Upper lobe of left lung (tissue), 6 donors: ENCODE measurements around the gene HELZ2. TPM values are rescaled to one million over a fixed set of nuclear protein-coding genes. Genes with fewer than 3 reads are reported as not detected.
"Not testable (repeated sequence)": the region's sequence is repeated elsewhere in the genome, so short reads cannot be mapped to it uniquely, and the experiment has no call there.

Experiments
- ATAC-seq, 2 donors: fragments of 200-7000 bp; cut with Tn5 transposase; one replicate each; pipeline ENCODE4 v1.9.1; 2022; ENCODE audit warnings: mild to moderate bottlenecking in 2 of 2, moderate library complexity in 2 of 2; ENCODE audit not compliant: low FRiP score in 2 of 2
- DNase-seq, 2 donors: peaks; one replicate each; pipeline ENCODE4 v3.0.0-alpha.2; 2019 to 2020
- H3K27ac ChIP-seq, 4 donors: fragments of 200-600 bp; sonication (generic); one replicate each; pipeline ENCODE4 v1.5.1; 2016 to 2019
- H3K27me3 ChIP-seq, 4 donors: fragments of 200-600 bp; sonication (generic); one replicate each; pipeline ENCODE4 v1.5.1; 2017 to 2019
- H3K36me3 ChIP-seq, 4 donors: fragments of 200-600 bp; sonication (generic); one replicate each; pipeline ENCODE4 v1.5.1; 2016 to 2019
- H3K4me1 ChIP-seq, 4 donors: fragments of 200-600 bp; sonication (generic); one replicate each; pipeline ENCODE4 v1.5.1; 2018 to 2019
- H3K4me3 ChIP-seq, 4 donors: fragments of 200-600 bp; sonication (generic); one replicate each; pipeline ENCODE4 v1.5.1; 2017 to 2019; ENCODE audit warnings: mild to moderate bottlenecking in 2 of 4, moderate library complexity in 1 of 4
- H3K9me3 ChIP-seq, 4 donors: fragments of 200-600 bp; sonication (generic); one replicate each; pipeline ENCODE4 v1.5.1; 2018 to 2019
- EP300 ChIP-seq, 4 donors: sonication (generic); formaldehyde crosslinking; IDR thresholded peaks; one replicate each; pipeline ENCODE4 v1.5.1; 2017; ENCODE audit warnings: antibody characterized with exemption in 4 of 4, control low read depth in 2 of 4
- POLR2A ChIP-seq, 4 donors: fragments of 450-650 bp; IDR thresholded peaks; one replicate each; pipeline ENCODE4 v1.5.1; 2016 to 2017; ENCODE audit warnings: antibody characterized with exemption in 4 of 4, mild to moderate bottlenecking in 2 of 4
- POLR2AphosphoS5 ChIP-seq, 2 donors: sonication (generic); formaldehyde crosslinking; IDR thresholded peaks; one replicate each; pipeline ENCODE4 v1.5.1; 2017; ENCODE audit warnings: antibody characterized with exemption in 2 of 2
- WGBS, 2 donors: methylation state at CpG; one replicate each; pipeline ENCODE4 v1.1.5; 2017 to 2018; 5-methylcytosine and 5-hydroxymethylcytosine counted together
- total RNA-seq, 6 donors: library from RNA; depleted of rRNA in 4 of 6; stranded (reverse); fragments of >200 nt in 4 of 6; gene quantifications; one replicate each; pipeline versions ENCODE4 v1.1.0 to v1.2.1, GENCODE V29; 2016 to 2021
- TF ChIP-seq, protein P1 (sequence below), 6 experiments: fragments of 450-650 bp in 4 of 6; fragments of 200-600 bp in 2 of 6; sonication (generic) in 2 of 6; IDR thresholded peaks; one replicate each; pipeline ENCODE4 v1.5.1; 2016 to 2019; ENCODE audit warnings: antibody characterized with exemption in 6 of 6
- donor health status: DM: no; HTN: no; CAD: no; lungs with moderate emphysema.
- donor health status: DM: no; HTN: yes; CAD: no; lungs with severe emphysema.

HELZ2 gene
- total RNA-seq, 6 donors from 2014 or later = 40.1 to 102 (median 56.6) TPM

DNA sequence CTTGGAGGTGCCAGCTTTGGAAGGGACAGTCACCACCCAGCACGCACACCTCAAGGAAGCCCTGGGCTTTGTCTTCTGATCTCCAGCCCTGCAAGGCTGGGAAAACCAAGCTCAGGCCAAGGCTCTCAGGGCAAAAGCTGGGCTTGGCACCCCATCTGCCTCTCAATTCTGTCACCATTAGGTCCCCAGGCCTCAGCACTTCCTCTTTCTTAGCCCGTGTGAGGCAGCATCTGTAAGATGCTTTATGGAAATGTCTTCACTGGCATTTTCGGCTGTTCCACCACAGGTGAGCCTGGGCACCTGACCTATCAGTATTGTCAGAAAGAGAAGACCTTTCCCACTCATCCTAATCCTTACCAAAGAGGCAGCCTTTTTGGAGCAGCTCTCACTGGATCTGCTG, 28.3 kb upstream of the HELZ2 start:
- H3K4me3 ChIP-seq = no peak overlapping the region
- WGBS, 2 donors = 85 to 92% methylated on average over 3 of the region's 3 CpGs
- TF ChIP-seq POLR2A (IDR thresholded peaks at IDR 0.05) (no peak), EP300 (IDR thresholded peaks at IDR 0.05) (no peak), POLR2AphosphoS5 (IDR thresholded peaks at IDR 0.05) (no peak)
- DNase-seq (no peak), ATAC-seq (no peak)
- no peaks in the 10 kb centered on the region for H3K27me3 ChIP-seq
- H3K4me1 ChIP-seq = peaks cover 0 to 7% (median 2%) of the 10 kb centered on the region in 4 donors
- H3K36me3 ChIP-seq = peaks cover 7 to 71% (median 38%) of the 10 kb centered on the region in 4 donors
- no peak overlapping the region for H3K27ac ChIP-seq
- H3K9me3 ChIP-seq = no peaks in the 10 kb centered on the region

DNA sequence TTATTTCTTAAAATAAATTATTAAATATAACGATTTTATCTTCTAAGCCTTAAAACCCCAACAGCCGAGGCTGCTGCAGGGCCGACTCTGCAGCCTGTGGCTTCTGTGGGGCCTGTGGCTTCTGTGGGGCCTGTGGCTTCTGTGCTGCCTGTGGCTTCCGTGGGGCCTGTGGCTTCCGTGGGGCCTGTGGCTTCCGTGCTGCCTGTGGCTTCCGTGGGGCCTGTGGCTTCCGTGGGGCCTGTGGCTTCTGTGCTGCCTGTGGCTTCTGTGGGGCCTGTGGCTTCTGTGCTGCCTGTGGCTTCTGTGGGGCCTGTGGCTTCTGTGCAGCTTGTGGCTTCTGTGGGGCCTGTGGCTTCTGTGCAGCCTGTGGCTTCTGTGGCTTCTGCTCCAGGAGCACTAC, 27.6 kb upstream of the HELZ2 start:
- not testable (repeated sequence) for H3K27ac ChIP-seq, H3K9me3 ChIP-seq, H3K4me3 ChIP-seq, ATAC-seq, H3K4me1 ChIP-seq, DNase-seq, H3K27me3 ChIP-seq
- WGBS, 2 donors = 65 to 74% methylated on average over 6 to 8 of the region's 8 CpGs
- H3K36me3 ChIP-seq = peaks cover 7 to 75% (median 39%) of the 10 kb centered on the region in 4 donors

DNA sequence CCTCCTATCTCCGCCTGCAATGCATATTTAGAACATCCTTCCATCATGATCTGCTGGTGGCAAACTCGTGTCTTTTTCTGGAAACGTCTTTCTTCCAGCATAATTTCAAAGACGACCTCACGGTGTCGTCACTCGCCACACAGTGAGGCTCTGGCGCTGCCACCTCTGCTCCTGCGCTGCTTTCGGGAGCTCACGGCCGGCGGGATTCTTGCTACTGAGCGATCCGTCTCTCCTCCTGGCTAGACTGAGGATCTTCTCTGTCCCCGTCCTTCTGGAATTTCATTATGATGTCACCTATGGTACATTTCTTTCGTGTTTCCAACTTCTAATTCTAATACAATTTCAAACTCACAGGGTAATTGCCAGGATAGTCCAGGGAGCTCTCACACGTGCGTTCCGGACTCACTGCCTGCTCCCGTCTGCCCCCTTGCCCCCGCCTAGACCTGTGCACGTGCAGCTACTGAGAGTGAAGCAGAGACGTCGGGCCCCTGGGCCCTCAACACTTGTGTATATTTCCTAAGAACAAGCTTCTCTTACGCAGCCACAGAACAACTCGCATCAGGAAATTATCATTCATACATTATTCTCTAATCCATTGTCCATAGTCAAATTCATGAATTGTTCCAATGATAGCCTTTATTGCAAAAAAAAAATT, 25.5 kb upstream of the HELZ2 start:
- TF ChIP-seq EP300 (IDR thresholded peaks at IDR 0.05) (no peak), POLR2AphosphoS5 (IDR thresholded peaks at IDR 0.05) (no peak), POLR2A (IDR thresholded peaks at IDR 0.05) (no peak)
- TF ChIP-seq, protein P1, sequence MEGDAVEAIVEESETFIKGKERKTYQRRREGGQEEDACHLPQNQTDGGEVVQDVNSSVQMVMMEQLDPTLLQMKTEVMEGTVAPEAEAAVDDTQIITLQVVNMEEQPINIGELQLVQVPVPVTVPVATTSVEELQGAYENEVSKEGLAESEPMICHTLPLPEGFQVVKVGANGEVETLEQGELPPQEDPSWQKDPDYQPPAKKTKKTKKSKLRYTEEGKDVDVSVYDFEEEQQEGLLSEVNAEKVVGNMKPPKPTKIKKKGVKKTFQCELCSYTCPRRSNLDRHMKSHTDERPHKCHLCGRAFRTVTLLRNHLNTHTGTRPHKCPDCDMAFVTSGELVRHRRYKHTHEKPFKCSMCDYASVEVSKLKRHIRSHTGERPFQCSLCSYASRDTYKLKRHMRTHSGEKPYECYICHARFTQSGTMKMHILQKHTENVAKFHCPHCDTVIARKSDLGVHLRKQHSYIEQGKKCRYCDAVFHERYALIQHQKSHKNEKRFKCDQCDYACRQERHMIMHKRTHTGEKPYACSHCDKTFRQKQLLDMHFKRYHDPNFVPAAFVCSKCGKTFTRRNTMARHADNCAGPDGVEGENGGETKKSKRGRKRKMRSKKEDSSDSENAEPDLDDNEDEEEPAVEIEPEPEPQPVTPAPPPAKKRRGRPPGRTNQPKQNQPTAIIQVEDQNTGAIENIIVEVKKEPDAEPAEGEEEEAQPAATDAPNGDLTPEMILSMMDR (IDR thresholded peaks at IDR 0.05) = no peak
- Histone ChIP-seq H3K36me3 (peaks cover 7 to 93% (median 52%) of the 10 kb centered on the region in 4 donors), H3K27ac (no peak overlapping the region), H3K4me1 (no peaks in the 10 kb centered on the region), H3K4me3 (no peak overlapping the region), H3K27me3 (no peaks in the 10 kb centered on the region), H3K9me3 (no peaks in the 10 kb centered on the region)
- WGBS, 2 donors = 94 to 96% methylated on average over 27 of the region's 27 CpGs
- DNase-seq (no peak), ATAC-seq (no peak)

DNA sequence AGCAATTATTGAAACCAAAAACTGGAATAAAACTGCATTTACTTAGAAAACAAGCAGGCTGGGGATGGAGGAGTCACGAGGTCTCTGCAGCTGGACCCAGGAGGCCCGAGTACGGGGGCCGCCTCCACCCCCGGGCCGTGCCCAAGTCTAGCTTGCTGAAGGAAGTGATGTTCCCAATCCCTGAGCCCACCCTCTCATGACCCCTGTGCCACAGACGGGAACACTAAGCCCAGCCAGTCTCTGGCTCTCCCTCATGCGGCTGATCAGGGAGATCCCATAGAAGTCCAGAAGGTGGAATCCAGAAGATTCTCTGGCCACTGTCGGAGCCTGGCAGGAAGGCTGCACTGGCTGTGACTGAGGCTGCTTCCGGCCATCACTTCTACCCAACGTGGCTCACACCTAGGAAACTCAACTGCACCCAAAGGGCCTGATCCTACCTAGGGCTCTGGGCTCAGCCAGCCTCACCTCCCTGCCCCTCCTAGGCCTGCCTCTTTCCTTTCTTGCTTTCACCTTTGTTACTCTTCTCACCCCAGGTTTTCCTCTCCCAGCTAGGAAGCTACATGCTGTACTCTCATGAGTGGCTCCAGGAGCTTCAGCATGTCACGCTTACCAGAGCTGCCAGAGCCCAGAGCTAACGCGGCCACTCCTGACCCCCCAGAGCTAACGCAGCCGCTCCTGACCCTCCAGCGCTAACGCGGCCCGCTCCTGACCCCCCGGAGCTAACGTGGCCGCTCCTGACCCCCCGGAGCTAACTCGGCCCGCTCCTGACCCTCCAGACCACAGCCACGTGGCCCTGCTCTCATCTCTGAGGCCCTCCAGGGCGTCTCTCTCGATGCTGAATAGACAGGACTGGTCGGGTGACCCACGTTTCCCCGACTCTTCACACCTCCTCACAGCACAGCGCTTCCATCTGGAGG, 24.7 kb upstream of the HELZ2 start:
- ATAC-seq (no peak), DNase-seq (no peak)
- H3K27ac ChIP-seq = no peak overlapping the region
- no peaks in the 10 kb centered on the region for H3K27me3 ChIP-seq
- no peaks in the 10 kb centered on the region for H3K9me3 ChIP-seq
- TF ChIP-seq EP300 (IDR thresholded peaks at IDR 0.05) = no peak
- TF ChIP-seq POLR2A (IDR thresholded peaks at IDR 0.05) = no peak
- TF ChIP-seq, protein P1 (IDR thresholded peaks at IDR 0.05) = no peak
- no peak for TF ChIP-seq POLR2AphosphoS5 (IDR thresholded peaks at IDR 0.05)
- H3K4me3 ChIP-seq = no peak overlapping the region
- 88 to 93% methylated on average over 32 to 33 of the region's 33 CpGs for WGBS, 2 donors
- no peaks in the 10 kb centered on the region for H3K4me1 ChIP-seq
- peaks cover 7 to 93% (median 55%) of the 10 kb centered on the region in 4 donors for H3K36me3 ChIP-seq

DNA sequence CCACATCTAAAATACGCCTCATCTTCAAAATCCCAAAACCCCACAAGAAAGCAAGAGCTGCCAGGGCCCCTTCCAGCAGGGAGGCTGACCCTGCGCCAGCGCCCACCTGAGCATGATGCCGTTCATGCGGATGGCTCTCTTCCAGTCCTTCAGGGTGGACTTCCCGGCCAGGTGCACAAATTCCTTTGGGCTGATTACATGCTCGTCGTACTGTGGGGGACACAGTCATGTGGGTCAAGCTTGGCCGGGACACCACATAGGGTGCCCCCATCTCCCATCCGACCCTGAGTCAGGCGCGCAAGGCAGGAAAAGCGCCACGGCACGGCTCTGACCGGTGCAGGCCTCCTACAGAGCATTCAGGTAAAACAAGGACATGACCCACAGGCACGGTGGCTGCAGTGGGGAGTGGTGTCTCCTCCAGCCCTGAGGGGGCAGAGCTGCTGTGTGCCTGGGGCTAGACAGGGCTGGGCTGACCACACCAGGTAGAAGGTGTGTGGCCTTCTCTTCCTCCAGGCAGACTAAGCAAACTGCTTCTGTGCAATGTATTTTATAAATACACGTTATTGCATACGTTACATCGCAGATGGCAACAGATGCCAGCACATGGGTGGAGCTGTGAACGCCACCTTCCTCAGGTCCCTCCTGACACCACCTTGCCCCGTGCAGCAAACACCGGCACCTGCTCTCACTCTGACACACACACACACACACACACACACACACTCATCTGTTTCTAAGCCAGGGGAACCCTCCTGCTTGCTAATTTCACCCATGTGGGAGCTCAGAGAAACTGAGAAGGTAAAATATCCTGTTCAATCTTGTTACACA, 23.8 kb upstream of the HELZ2 start:
- Histone ChIP-seq H3K4me3 (no peak overlapping the region), H3K4me1 (no peaks in the 10 kb centered on the region), H3K9me3 (no peaks in the 10 kb centered on the region), H3K36me3 (peaks cover 7 to 95% (median 58%) of the 10 kb centered on the region in 4 donors), H3K27me3 (no peaks in the 10 kb centered on the region), H3K27ac (no peak overlapping the region)
- TF ChIP-seq POLR2AphosphoS5 (IDR thresholded peaks at IDR 0.05) (no peak), EP300 (IDR thresholded peaks at IDR 0.05) (no peak), POLR2A (IDR thresholded peaks at IDR 0.05) (no peak)
- TF ChIP-seq, protein P1 (IDR thresholded peaks at IDR 0.05) = no peak
- no peak for DNase-seq
- no peak for ATAC-seq
- 86 to 91% methylated on average over 21 to 23 of the region's 23 CpGs for WGBS, 2 donors
